ENCODE measurements around the gene TSR1. TPM values are rescaled to one million over a fixed set of nuclear protein-coding genes. Genes with fewer than 3 reads are reported as not detected.

The TSR1 gene
- total and polyA plus RNA-seq, 2 donors (not counting 1 experiment from before 2014, with no cell fraction given) = 10.2 to 31.5 TPM

DNA sequence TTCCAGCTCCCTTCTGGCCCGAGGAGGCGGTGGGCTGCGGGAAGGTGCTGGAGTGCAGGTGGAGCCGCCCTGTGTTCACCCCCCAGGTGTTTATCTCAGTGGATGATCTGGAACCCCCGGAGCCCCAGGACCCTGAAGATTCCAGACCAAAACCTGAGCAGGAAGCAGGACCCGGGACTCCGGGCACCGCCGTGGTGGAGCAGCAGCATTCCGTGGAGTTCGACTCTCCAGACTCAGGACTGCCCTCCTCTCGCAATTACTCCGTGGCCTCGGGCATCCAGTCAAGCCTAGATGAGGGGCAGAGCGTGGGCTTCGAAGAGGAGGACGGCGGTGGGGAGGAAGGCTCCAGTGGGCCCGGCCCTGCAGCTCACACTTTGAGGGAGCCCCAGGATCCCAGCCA, 39.1 kb upstream of the TSR1 start:
- no peaks in the 10 kb centered on the region for H4K20me1 ChIP-seq (ENCODE audit: control insufficient read depth, insufficient read depth, low read length, poor library complexity, severe bottlenecking)
- no peaks in the 10 kb centered on the region for H3K27me3 Mint-ChIP-seq
- no peak overlapping the region for H3K4me3 Mint-ChIP-seq
- H3K9me3 ChIP-seq (ENCODE audit: control extremely low read depth in 1 of 3, control insufficient read depth in 2 of 3, insufficient read depth in 1 of 3, low read length in 2 of 3) = no peaks in the 10 kb centered on the region
- H3K79me2 ChIP-seq (ENCODE audit: control insufficient read depth, insufficient read depth, low read length) = no peaks in the 10 kb centered on the region
- H2AFZ ChIP-seq (ENCODE audit: insufficient read depth, low read depth, low read length, poor library complexity, severe bottlenecking) = no peak overlapping the region
- H3K4me3 ChIP-seq (ENCODE audit: control extremely low read depth in 1 of 5, extremely low read depth in 1 of 5, insufficient read depth in 1 of 5, low read depth in 2 of 5, low read length in 4 of 5) = no peak overlapping the region
- no peaks in the 10 kb centered on the region for H3K4me1 ChIP-seq (ENCODE audit: control insufficient read depth in 2 of 2, insufficient read depth in 2 of 2, low read length in 2 of 2)
- TF ChIP-seq CTCF (IDR thresholded peaks at IDR 0.05) (no peak), EZH2 (IDR thresholded peaks at IDR 0.05; ENCODE audit: borderline replicate concordance, insufficient read depth, low read depth, low read length, poor library complexity, severe bottlenecking) (no peak)
- 98% methylated on average over 19 of the region's 19 CpGs for WGBS (ENCODE audit: insufficient coverage)
- no peak overlapping the region for H3K27ac Mint-ChIP-seq
- CTCF ChIA-PET = interaction anchor here (14.1 kb wide), 1 partner anchor 39 kb away, joined by 650 read pairs; no protein-coding TSS in a partner anchor
- H3K27ac ChIP-seq (ENCODE audit: low read length in 2 of 2) = no peak overlapping the region
- no peaks in the 10 kb centered on the region for H3K9me3 Mint-ChIP-seq (ENCODE audit: insufficient read depth)
- H3K4me1 Mint-ChIP-seq = no peaks in the 10 kb centered on the region
- ATAC-seq (ENCODE audit: low read depth) (no peak), DNase-seq (no peak)
- no peak overlapping the region for H3K4me2 ChIP-seq (replicated peaks; ENCODE audit: low read depth, low read length, poor library complexity, severe bottlenecking)
- intact Hi-C loops (cut with micrococcal nuclease) = no loop called here
- no peaks in the 10 kb centered on the region for H3K27me3 ChIP-seq (replicated peaks in 1 of 4; ENCODE audit: control extremely low read depth in 1 of 4, control insufficient read depth in 3 of 4, insufficient read depth in 4 of 4, low read length in 3 of 4)
- peaks cover 0 to 18% of the 10 kb centered on the region in 2 experiments for H3K36me3 ChIP-seq (replicated peaks in 1 of 2; ENCODE audit: control extremely low read depth in 1 of 2, control insufficient read depth in 1 of 2, extremely low read depth in 1 of 2, insufficient read depth in 2 of 2, low read length in 1 of 2)
- POLR2A ChIA-PET = no interaction called here
- no peak overlapping the region for H3K9ac ChIP-seq (ENCODE audit: low read length)

DNA sequence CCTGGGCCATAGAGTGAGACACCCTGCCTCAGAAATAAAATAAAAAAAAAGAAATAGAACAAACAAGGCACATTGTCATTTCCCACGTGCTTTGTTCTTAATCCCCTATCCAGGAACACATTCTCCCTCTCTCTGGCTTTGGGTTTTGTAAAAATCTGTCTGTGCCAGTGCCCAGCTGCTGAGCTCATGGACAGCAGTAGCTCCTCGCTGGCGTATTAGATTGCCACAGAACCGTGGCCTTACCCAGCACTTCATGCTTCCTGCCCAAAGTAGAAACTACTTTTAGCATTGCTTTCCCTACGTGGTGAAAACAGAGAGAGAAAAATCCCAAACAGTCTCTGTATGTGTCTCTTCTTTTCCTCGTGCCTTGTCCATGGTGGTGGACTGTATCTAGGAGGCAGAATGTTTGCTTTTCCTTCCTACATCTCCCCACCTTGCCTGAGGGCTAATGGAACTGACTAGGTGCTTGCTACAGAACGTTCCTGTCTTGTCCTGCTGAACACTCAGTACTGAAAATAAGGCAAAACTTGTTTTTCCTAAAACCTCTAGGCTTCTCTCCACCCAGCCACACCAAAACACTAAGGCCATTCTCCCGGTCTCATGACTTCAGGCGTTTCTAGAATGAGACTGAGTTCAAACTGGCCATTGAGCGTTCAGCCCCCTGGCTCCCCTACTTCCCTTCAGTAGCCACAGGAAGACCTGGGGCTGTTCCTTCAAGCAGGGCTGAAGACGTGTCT, 38.5 kb upstream of the TSR1 start:
- Mint-ChIP-seq H3K4me3 (no peak overlapping the region), H3K27me3 (no peaks in the 10 kb centered on the region), H3K4me1 (no peaks in the 10 kb centered on the region), H3K27ac (no peak overlapping the region), H3K9me3 (ENCODE audit: insufficient read depth) (no peaks in the 10 kb centered on the region)
- POLR2A ChIA-PET = no interaction called here
- TF ChIP-seq EZH2 (IDR thresholded peaks at IDR 0.05; ENCODE audit: borderline replicate concordance, insufficient read depth, low read depth, low read length, poor library complexity, severe bottlenecking) = no peak
- TF ChIP-seq CTCF (IDR thresholded peaks at IDR 0.05) = no peak
- no peaks in the 10 kb centered on the region for H3K27me3 ChIP-seq (replicated peaks in 1 of 4; ENCODE audit: control extremely low read depth in 1 of 4, control insufficient read depth in 3 of 4, insufficient read depth in 4 of 4, low read length in 3 of 4)
- ATAC-seq (ENCODE audit: low read depth) = no peak
- CTCF ChIA-PET = interaction anchor here (1.4 to 2.3 kb wide), 2 partner anchors 8 to 42 kb away, joined by 5 to 13 read pairs; no protein-coding TSS in a partner anchor
- no peak overlapping the region for H3K4me2 ChIP-seq (replicated peaks; ENCODE audit: low read depth, low read length, poor library complexity, severe bottlenecking)
- H3K4me1 ChIP-seq (ENCODE audit: control insufficient read depth in 2 of 2, insufficient read depth in 2 of 2, low read length in 2 of 2) = no peaks in the 10 kb centered on the region
- no peak overlapping the region for H3K4me3 ChIP-seq (ENCODE audit: control extremely low read depth in 1 of 5, extremely low read depth in 1 of 5, insufficient read depth in 1 of 5, low read depth in 2 of 5, low read length in 4 of 5)
- no peak overlapping the region for H2AFZ ChIP-seq (ENCODE audit: insufficient read depth, low read depth, low read length, poor library complexity, severe bottlenecking)
- H4K20me1 ChIP-seq (ENCODE audit: control insufficient read depth, insufficient read depth, low read length, poor library complexity, severe bottlenecking) = no peaks in the 10 kb centered on the region
- H3K36me3 ChIP-seq (replicated peaks in 1 of 2; ENCODE audit: control extremely low read depth in 1 of 2, control insufficient read depth in 1 of 2, extremely low read depth in 1 of 2, insufficient read depth in 2 of 2, low read length in 1 of 2) = peaks cover 0 to 16% of the 10 kb centered on the region in 2 experiments
- WGBS (ENCODE audit: insufficient coverage) = 85% methylated on average over 8 of the region's 11 CpGs
- intact Hi-C loops (cut with micrococcal nuclease) = no loop called here
- H3K9me3 ChIP-seq (ENCODE audit: control extremely low read depth in 1 of 3, control insufficient read depth in 2 of 3, insufficient read depth in 1 of 3, low read length in 2 of 3) = no peaks in the 10 kb centered on the region
- no peaks in the 10 kb centered on the region for H3K79me2 ChIP-seq (ENCODE audit: control insufficient read depth, insufficient read depth, low read length)
- no peak overlapping the region for H3K9ac ChIP-seq (ENCODE audit: low read length)
- no peak overlapping the region for H3K27ac ChIP-seq (ENCODE audit: low read length in 2 of 2)
- DNase-seq = no peak

Measured in B cell (primary cell).